Endothelial cell of umbilical vein (primary cell): ENCODE measurements around the gene ITGAE. TPM values are rescaled to one million over a fixed set of nuclear protein-coding genes. Genes with fewer than 3 reads are reported as not detected.

Experiments
- BruUV-seq: library from RNA; stranded (reverse); fragments of 400-500 nt; replicated peaks from 2 replicates; lab custom pipeline; 2021; lab: Mats Ljungman, UMichigan
- CTCF ChIA-PET: fragments of 300-600, 350-600 bp; sonication (Branson Sonifier 250); formaldehyde crosslinking; loops from one replicate; lab custom pipeline; 2021; ENCODE audit warnings: antibody characterized with exemption, inconsistent platforms; lab: Charles Lee
- POLR2A ChIA-PET: fragments of 300-600, 350-600 bp; sonication (Branson Sonifier 250); formaldehyde crosslinking; loops from one replicate; lab custom pipeline; 2021; ENCODE audit warnings: antibody characterized with exemption, inconsistent platforms; lab: Charles Lee
- DNase-seq: peaks from one replicate; pipeline ENCODE4 v3.0.0-alpha.2; 2011; ENCODE audit warnings: low read depth, low spot score
- FAIRE-seq: peaks from 2 replicates; lab custom pipeline; 2011; peaks lifted over from hg19 to GRCh38; lab: Jason Lieb, UNC
- H2AFZ ChIP-seq: 2 replicates; pipeline ENCODE4 v1.6.0; 2012; ENCODE audit warnings: low read depth, low read length, control low read depth, inconsistent platforms
- H3K27ac ChIP-seq: 2 replicates; pipeline ENCODE4 v1.5.1; 2011; ENCODE audit warnings: low read depth, mild to moderate bottlenecking, control low read depth, low read length, moderate library complexity; ENCODE audit not compliant: insufficient read depth
- H3K27me3 ChIP-seq, 2 experiments: 2 replicates each; pipeline versions ENCODE4 v1.6.0 to v1.6.1; 2011; ENCODE audit warnings: low read length in 2 of 2, mixed read lengths in 1 of 2; ENCODE audit not compliant: control insufficient read depth in 2 of 2, insufficient read depth in 2 of 2
- H3K36me3 ChIP-seq, 2 experiments: 2 replicates in 1 of 2; 3 replicates in 1 of 2; pipeline ENCODE4 v1.5.1; 2011; ENCODE audit warnings: low read length in 2 of 2, mild to moderate bottlenecking in 1 of 2, moderate library complexity in 1 of 2; ENCODE audit not compliant: control insufficient read depth in 2 of 2, insufficient read depth in 2 of 2; ENCODE audit errors: extremely low read depth in 1 of 2
- H3K4me1 ChIP-seq: 3 replicates; pipeline ENCODE4 v1.5.1; 2011; ENCODE audit warnings: mild to moderate bottlenecking, low read length; ENCODE audit not compliant: control insufficient read depth, insufficient read depth; ENCODE audit errors: extremely low read depth
- H3K4me2 ChIP-seq: 2 replicates; pipeline ENCODE4 v1.6.1; 2011; ENCODE audit warnings: low read length, control low read depth, mixed read lengths; ENCODE audit not compliant: insufficient read depth
- H3K4me3 ChIP-seq, 3 experiments: fragments of 200-600 bp in 1 of 3; sonication (generic), shearing (Covaris generic) in 1 of 3; replicated peaks in 1 of 3; 2 replicates each; pipeline ENCODE4 v1.5.1; 2011 to 2016; ENCODE audit warnings: control low read depth in 3 of 3, low read length in 3 of 3, mild to moderate bottlenecking in 2 of 3, inconsistent platforms in 1 of 3, low read depth in 1 of 3, moderate library complexity in 1 of 3; ENCODE audit not compliant: insufficient read depth in 1 of 3
- H3K79me2 ChIP-seq: 2 replicates; pipeline ENCODE4 v1.6.0; 2012; ENCODE audit warnings: low read length, inconsistent platforms; ENCODE audit not compliant: control insufficient read depth, insufficient read depth
- H3K9ac ChIP-seq: replicated peaks from 2 replicates; pipeline ENCODE3; 2011; ENCODE audit warnings: low read length, control low read depth; ENCODE audit not compliant: insufficient read depth; ENCODE audit errors: extremely low read depth
- H3K9me1 ChIP-seq: replicated peaks from 3 replicates; pipeline ENCODE4 v1.6.0; 2011; ENCODE audit warnings: mild to moderate bottlenecking, low read length; ENCODE audit not compliant: control insufficient read depth, insufficient read depth; ENCODE audit errors: extremely low read depth
- H3K9me3 ChIP-seq: replicated peaks from 2 replicates; pipeline ENCODE4 v1.5.1; 2012; ENCODE audit warnings: low read length, inconsistent platforms; ENCODE audit not compliant: control insufficient read depth, insufficient read depth
- H4K20me1 ChIP-seq: replicated peaks from 2 replicates; pipeline ENCODE3; 2011; ENCODE audit warnings: mild to moderate bottlenecking, low read length; ENCODE audit not compliant: control insufficient read depth, insufficient read depth; ENCODE audit errors: extremely low read depth
- CTCF ChIP-seq, 2 donors: IDR thresholded peaks; 1 replicate in 1 of 2; 2 replicates in 1 of 2; pipeline ENCODE4 v1.5.1; 2011; ENCODE audit warnings: low read length in 2 of 2, mild to moderate bottlenecking in 2 of 2, moderate library complexity in 2 of 2, control low read depth in 1 of 2, inconsistent platforms in 1 of 2, low read depth in 1 of 2; ENCODE audit not compliant: insufficient read depth in 1 of 2; ENCODE audit errors: extremely low read depth in 1 of 2
- EZH2 ChIP-seq: IDR thresholded peaks from 2 replicates; pipeline ENCODE4 v1.6.1; 2012; ENCODE audit warnings: borderline replicate concordance, low read depth, mild to moderate bottlenecking, moderate library complexity, low read length, inconsistent platforms; ENCODE audit not compliant: severe bottlenecking
- GATA2 ChIP-seq: IDR thresholded peaks from 2 replicates; pipeline ENCODE4 v1.7.0; 2011; ENCODE audit warnings: low read depth, mild to moderate bottlenecking, moderate library complexity, mixed read lengths, low read length; ENCODE audit not compliant: insufficient read length, insufficient read depth
- JUN ChIP-seq: IDR thresholded peaks from 2 replicates; pipeline ENCODE4 v1.6.1; 2011; ENCODE audit warnings: borderline replicate concordance, low read depth; ENCODE audit not compliant: insufficient read length, insufficient read depth
- MAX ChIP-seq: IDR thresholded peaks from 2 replicates; pipeline ENCODE4 v1.6.1; 2011; ENCODE audit not compliant: insufficient read depth, insufficient read length
- MYC ChIP-seq: IDR thresholded peaks from one replicate; pipeline ENCODE4 v1.6.1; 2011; ENCODE audit warnings: mild to moderate bottlenecking, low read depth, low read length
- POLR2A ChIP-seq: IDR thresholded peaks from 2 replicates; pipeline ENCODE4 v1.6.1; 2012; ENCODE audit warnings: low read depth, mild to moderate bottlenecking, control low read depth, low read length
- POLR2AphosphoS5 ChIP-seq: IDR thresholded peaks from 2 replicates; pipeline ENCODE4 v1.6.1; 2012; ENCODE audit warnings: low read depth, mild to moderate bottlenecking, control low read depth, low read length, moderate library complexity; ENCODE audit not compliant: insufficient read depth
- dilution Hi-C: fragments of 300-500 bp; cut with MboI; formaldehyde crosslinking; loops from one replicate; pipeline ENCODE4 v1.15.0; 2019; ENCODE audit warnings: low sequenced_read_pairs; ENCODE audit not compliant: extremely low pct_ligation_motif_present
- intact Hi-C: fragments of 100-400 bp; cut with micrococcal nuclease; formaldehyde crosslinking; loops from one replicate; pipeline ENCODE4 v1.10.0; 2022
- polyA plus RNA-seq, 4 experiments: library from polyadenylated mRNA; depleted of rRNA in 3 of 4; stranded (reverse) in 3 of 4; unstranded in 1 of 4; fragments of >200 nt; gene quantifications; 2 replicates each; pipeline versions ENCODE4 v1.2.1 to v1.2.3, GENCODE V29; 2011 to 2012; ENCODE audit warnings: missing spikeins in 1 of 4
- total RNA-seq: library from RNA; stranded (reverse); gene quantifications from 2 replicates; pipeline ENCODE4 v1.2.3, GENCODE V29; 2021

ITGAE gene
- total and polyA plus RNA-seq, 2 donors (not counting 3 experiments of a cell fraction or from before 2014, with no cell fraction given) = 29.6 to 71.6 TPM

GRCh38 chr17:3814361-3814760 lies 13.4 kb upstream of the ITGAE start:
- POLR2A ChIA-PET = no interaction called here
- FAIRE-seq = no peak

More at GRCh38 chr17:3814361-3814760, 13.4 kb upstream of the ITGAE start:
- no peaks in the 10 kb centered on the region for H3K79me2 ChIP-seq
- no peak overlapping the region for H3K27ac ChIP-seq
- peaks cover 10% of the 10 kb centered on the region for H3K4me1 ChIP-seq
- TF ChIP-seq GATA2 = no peak
- no peak for TF ChIP-seq CTCF (IDR thresholded peaks at IDR 0.05; ENCODE audit: extremely low read depth in 1 of 2, insufficient read depth in 1 of 2, low read depth in 1 of 2, low read length in 2 of 2)
- TF ChIP-seq MAX = no peak
- no peak for TF ChIP-seq POLR2A
- TF ChIP-seq JUN = no peak
- TF ChIP-seq POLR2AphosphoS5 = no peak
- no peak for TF ChIP-seq EZH2
- TF ChIP-seq MYC = no peak
- no peaks in the 10 kb centered on the region for H3K9me3 ChIP-seq
- no peaks in the 10 kb centered on the region for H4K20me1 ChIP-seq
- dilution Hi-C loops (no loop called here), intact Hi-C loops (no loop called here)
- no peak overlapping the region for H3K9ac ChIP-seq
- no peaks in the 10 kb centered on the region for H3K9me1 ChIP-seq
- no peak overlapping the region for H3K4me2 ChIP-seq
- H3K4me3 ChIP-seq = no peak overlapping the region
- peaks cover 23 to 30% of the 10 kb centered on the region in 2 experiments for H3K36me3 ChIP-seq
- no peaks in the 10 kb centered on the region for H3K27me3 ChIP-seq
- DNase-seq = no peak
- CTCF ChIA-PET = no interaction called here
- no TSS peak for BruUV-seq
- H2AFZ ChIP-seq = no peak overlapping the region
